ENCODE results near the gene RWDD4.

Gene RWDD4

DNA sequence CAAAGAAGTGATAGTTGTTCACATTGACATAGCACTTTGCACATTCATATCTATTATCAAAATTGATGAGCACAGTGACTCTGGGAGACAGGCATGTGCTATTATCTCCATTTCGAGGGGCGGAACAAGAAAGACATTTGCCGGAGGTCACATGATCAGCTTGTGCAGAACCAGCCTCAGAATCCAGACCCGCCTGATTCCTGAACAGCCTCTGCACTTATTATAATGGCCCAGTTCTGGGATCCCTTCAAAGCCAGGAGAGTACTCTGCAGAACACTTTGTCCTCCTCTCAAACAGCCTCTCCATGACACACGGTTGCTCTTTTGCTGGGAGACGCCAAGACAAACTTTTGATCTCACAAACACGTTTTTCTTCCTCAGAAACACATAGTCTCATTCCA lies 48.4 kb downstream of the RWDD4 start:
- Mint-ChIP-seq H3K27me3 (peaks cover 26% of the 10 kb centered on the region), H3K4me1 (no peaks in the 10 kb centered on the region), H3K4me3 (no peak overlapping the region), H3K9me3 (no peaks in the 10 kb centered on the region), H3K36me3 (ENCODE audit: insufficient read depth) (no peaks in the 10 kb centered on the region), H3K27ac (ENCODE audit: low read depth) (no peak overlapping the region)
- no peak for ATAC-seq (replicated peaks; ENCODE audit: extremely low read depth, poor library complexity, severe bottlenecking)
- DNase-seq (ENCODE audit: low spot score in 2 of 2), result no peak

GRCh38 chr4:183610033-183610432 lies 49.0 kb downstream of the RWDD4 start:
- no peaks in the 10 kb centered on the region for H3K36me3 Mint-ChIP-seq (ENCODE audit: insufficient read depth)
- no peak for DNase-seq (ENCODE audit: low spot score in 2 of 2)
- no peaks in the 10 kb centered on the region for H3K9me3 Mint-ChIP-seq
- ATAC-seq (replicated peaks; ENCODE audit: extremely low read depth, poor library complexity, severe bottlenecking), result no peak
- no peak overlapping the region for H3K4me3 Mint-ChIP-seq
- no peak overlapping the region for H3K27ac Mint-ChIP-seq (ENCODE audit: low read depth)
- no peaks in the 10 kb centered on the region for H3K4me1 Mint-ChIP-seq
- peaks cover 24% of the 10 kb centered on the region for H3K27me3 Mint-ChIP-seq

DNA sequence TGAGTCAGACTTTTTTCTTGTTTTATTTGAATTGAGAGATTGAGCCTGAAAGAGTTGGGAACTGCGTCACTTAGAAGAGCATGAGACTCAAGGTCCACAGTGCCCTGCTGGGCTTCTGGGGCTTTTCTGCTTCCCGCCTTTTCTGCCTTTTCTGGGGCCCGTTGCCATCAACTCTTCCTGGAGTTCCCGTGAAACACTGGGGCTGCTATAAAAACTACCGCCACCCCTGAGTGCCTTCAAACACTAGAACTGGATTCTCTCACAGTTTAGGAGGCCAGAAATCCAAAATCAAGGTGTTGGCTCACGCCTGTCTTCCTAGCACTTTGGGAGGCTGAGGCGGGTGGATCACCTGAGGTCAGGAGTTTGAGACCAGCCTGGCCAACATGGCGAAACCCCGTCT lies 49.8 kb downstream of the RWDD4 start:
- peaks cover 24% of the 10 kb centered on the region for H3K27me3 Mint-ChIP-seq
- DNase-seq (ENCODE audit: low spot score in 2 of 2) (no peak), ATAC-seq (replicated peaks; ENCODE audit: extremely low read depth, poor library complexity, severe bottlenecking) (no peak)

GRCh38 chr4:183607894-183608293 lies 51.1 kb downstream of the RWDD4 start:
- Mint-ChIP-seq H3K4me3 (no peak overlapping the region), H3K4me1 (no peaks in the 10 kb centered on the region), H3K27me3 (peaks cover 24% of the 10 kb centered on the region), H3K9me3 (no peaks in the 10 kb centered on the region), H3K27ac (ENCODE audit: low read depth) (no peak overlapping the region), H3K36me3 (ENCODE audit: insufficient read depth) (no peaks in the 10 kb centered on the region)
- ATAC-seq (replicated peaks; ENCODE audit: extremely low read depth, poor library complexity, severe bottlenecking) (no peak), DNase-seq (ENCODE audit: low spot score in 2 of 2) (no peak)

More for the DNA sequence above, 49.8 kb downstream of the RWDD4 start:
- Mint-ChIP-seq H3K9me3 (no peaks in the 10 kb centered on the region), H3K4me1 (no peaks in the 10 kb centered on the region), H3K36me3 (ENCODE audit: insufficient read depth) (no peaks in the 10 kb centered on the region), H3K27ac (ENCODE audit: low read depth) (no peak overlapping the region), H3K4me3 (no peak overlapping the region)

DNA sequence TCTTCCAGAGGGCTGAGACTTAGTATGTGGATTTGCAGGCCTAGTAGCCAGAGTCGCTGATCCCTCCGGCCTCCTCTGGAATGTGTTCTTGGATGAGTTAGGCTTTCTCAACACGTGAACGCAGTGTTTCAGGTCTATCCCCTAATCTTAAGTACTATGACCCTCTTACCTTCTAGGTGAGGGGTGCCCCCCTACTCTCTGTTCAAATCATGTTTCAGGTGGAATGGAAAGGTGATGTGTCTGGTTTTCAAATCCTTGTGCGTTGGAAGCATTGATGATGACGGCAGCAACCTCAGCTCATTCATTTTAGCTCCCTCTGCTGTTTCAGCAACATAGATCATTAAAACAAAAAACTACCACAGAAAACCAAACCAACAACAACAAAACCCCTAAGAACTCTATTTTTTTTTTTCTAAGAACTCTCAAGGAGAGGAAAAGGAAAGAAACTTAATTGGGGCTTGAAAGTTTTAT lies 56.4 kb downstream of the RWDD4 start:
- no peak for DNase-seq (ENCODE audit: low spot score in 2 of 2)
- Mint-ChIP-seq H3K4me1 (no peaks in the 10 kb centered on the region), H3K27me3 (peaks cover 15% of the 10 kb centered on the region), H3K4me3 (no peak overlapping the region), H3K36me3 (ENCODE audit: insufficient read depth) (no peaks in the 10 kb centered on the region), H3K27ac (ENCODE audit: low read depth) (no peak overlapping the region), H3K9me3 (no peaks in the 10 kb centered on the region)
- no peak for ATAC-seq (replicated peaks; ENCODE audit: extremely low read depth, poor library complexity, severe bottlenecking)

DNA sequence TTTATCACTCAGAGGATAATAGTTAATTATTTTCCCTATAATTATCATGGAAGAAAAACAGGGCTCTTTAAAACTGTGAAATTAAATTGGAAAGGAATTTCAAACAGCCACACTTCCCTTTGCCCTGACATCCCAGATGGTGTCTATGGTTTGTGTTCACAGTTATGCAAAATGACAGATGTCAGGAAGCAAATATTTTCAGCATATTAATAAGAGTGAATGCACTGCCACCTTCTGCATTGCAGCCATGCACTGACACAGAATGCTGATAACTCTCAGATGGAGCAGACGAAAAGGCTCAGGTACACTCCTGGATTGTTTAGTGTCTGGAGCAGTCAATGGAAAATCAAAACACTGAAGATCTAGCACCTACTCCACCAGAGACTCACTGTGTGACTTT lies 57.6 kb downstream of the RWDD4 start:
- DNase-seq (ENCODE audit: low spot score in 2 of 2) (no peak), ATAC-seq (replicated peaks; ENCODE audit: extremely low read depth, poor library complexity, severe bottlenecking) (no peak)
- no peaks in the 10 kb centered on the region for H3K4me1 Mint-ChIP-seq
- H3K36me3 Mint-ChIP-seq (ENCODE audit: insufficient read depth), result no peaks in the 10 kb centered on the region
- H3K4me3 Mint-ChIP-seq, result no peak overlapping the region
- no peak overlapping the region for H3K27ac Mint-ChIP-seq (ENCODE audit: low read depth)
- H3K27me3 Mint-ChIP-seq, result peaks cover 3% of the 10 kb centered on the region
- H3K9me3 Mint-ChIP-seq, result no peaks in the 10 kb centered on the region

- Mint-ChIP-seq H3K4me3 (no peak overlapping the region), H3K27ac (ENCODE audit: low read depth) (no peak overlapping the region), H3K9me3 (no peaks in the 10 kb centered on the region), H3K27me3 (no peaks in the 10 kb centered on the region), H3K4me1 (no peaks in the 10 kb centered on the region), H3K36me3 (ENCODE audit: insufficient read depth) (no peaks in the 10 kb centered on the region)
- no peak for DNase-seq (ENCODE audit: low spot score in 2 of 2)
- ATAC-seq (replicated peaks; ENCODE audit: extremely low read depth, poor library complexity, severe bottlenecking), result no peak
Measured at GRCh38 chr4:183600189-183600685, 58.7 kb downstream of the RWDD4 start.

DNA sequence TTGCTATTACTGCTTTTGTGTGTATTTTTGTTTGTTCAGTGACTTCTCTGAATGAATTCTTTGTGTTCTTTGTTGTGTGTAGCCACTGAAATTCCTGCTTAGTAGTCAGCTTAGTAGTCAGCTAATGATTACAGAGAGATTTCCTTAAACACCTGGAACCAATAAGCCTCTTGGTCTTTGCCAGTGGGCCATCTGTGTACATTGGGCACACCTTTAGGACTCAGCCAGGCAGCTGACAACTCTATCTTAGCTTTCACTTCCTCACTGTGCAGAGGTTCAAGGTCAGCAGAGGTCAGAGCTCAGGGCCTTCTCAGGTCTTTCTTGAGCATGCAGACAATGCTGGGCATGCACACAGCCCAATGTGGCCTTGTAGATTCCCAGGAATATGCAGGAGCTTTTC lies 59.3 kb downstream of the RWDD4 start:
- Mint-ChIP-seq H3K36me3 (ENCODE audit: insufficient read depth) (no peaks in the 10 kb centered on the region), H3K9me3 (no peaks in the 10 kb centered on the region), H3K27me3 (no peaks in the 10 kb centered on the region), H3K4me3 (no peak overlapping the region), H3K27ac (ENCODE audit: low read depth) (no peak overlapping the region), H3K4me1 (no peaks in the 10 kb centered on the region)
- DNase-seq (ENCODE audit: low spot score in 2 of 2) (no peak), ATAC-seq (replicated peaks; ENCODE audit: extremely low read depth, poor library complexity, severe bottlenecking) (no peak)

DNA sequence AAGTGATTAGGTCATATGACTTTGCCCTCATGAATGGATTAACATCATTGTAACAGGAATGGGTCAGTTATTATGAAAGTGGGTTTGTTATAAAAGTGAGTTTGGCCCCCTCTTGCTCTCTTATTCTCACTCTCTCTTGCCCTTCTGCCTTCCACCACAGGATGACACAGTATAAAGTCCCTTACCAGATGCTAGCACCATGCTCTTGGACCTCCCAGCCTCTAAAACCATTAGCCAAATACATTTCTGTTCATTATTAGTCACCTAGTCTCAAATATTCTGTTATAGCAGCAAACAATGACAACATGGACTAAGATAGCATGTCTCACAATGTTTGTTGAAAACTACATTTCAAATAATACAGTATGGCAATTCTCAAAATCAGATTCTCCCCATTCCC lies 59.7 kb downstream of the RWDD4 start:
- no peaks in the 10 kb centered on the region for H3K36me3 Mint-ChIP-seq (ENCODE audit: insufficient read depth)
- H3K27me3 Mint-ChIP-seq, result no peaks in the 10 kb centered on the region
- no peaks in the 10 kb centered on the region for H3K4me1 Mint-ChIP-seq
- no peaks in the 10 kb centered on the region for H3K9me3 Mint-ChIP-seq
- H3K27ac Mint-ChIP-seq (ENCODE audit: low read depth), result no peak overlapping the region
- H3K4me3 Mint-ChIP-seq, result no peak overlapping the region
- no peak for ATAC-seq (replicated peaks; ENCODE audit: extremely low read depth, poor library complexity, severe bottlenecking)
- no peak for DNase-seq (ENCODE audit: low spot score in 2 of 2)

- H3K36me3 Mint-ChIP-seq (ENCODE audit: insufficient read depth), result peaks cover 1% of the 10 kb centered on the region
- peaks cover 9% of the 10 kb centered on the region for H3K27me3 Mint-ChIP-seq
- no peak for DNase-seq (ENCODE audit: low spot score in 2 of 2)
Measured at GRCh38 chr4:183596067-183596757, 62.8 kb downstream of the RWDD4 start.

DNA sequence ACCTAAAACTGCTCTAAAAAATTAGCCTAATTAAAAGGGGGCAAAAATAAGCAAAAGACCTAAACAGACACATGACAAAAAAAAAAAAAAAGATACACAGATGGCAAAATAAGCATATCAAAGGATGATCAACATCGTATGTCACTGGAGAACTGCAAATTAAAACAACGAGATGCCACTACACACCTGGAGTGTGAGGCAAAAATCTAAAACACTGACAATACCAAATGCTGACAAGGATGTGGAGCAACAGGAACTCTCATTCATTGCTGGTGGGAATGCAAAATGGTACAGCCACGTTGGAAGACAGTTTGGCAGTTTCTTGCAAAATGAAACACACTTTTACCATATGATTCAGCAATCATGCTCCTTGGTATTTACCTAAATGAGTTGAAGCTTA lies 64.2 kb downstream of the RWDD4 start:
- H3K4me3 Mint-ChIP-seq, result no peak overlapping the region
- H3K27me3 Mint-ChIP-seq, result peaks cover 11% of the 10 kb centered on the region
- no peaks in the 10 kb centered on the region for H3K9me3 Mint-ChIP-seq
- no peaks in the 10 kb centered on the region for H3K4me1 Mint-ChIP-seq
- ATAC-seq (replicated peaks; ENCODE audit: extremely low read depth, poor library complexity, severe bottlenecking), result no peak
- no peak for DNase-seq (ENCODE audit: low spot score in 2 of 2)
- H3K36me3 Mint-ChIP-seq (ENCODE audit: insufficient read depth), result peaks cover 1% of the 10 kb centered on the region
- no peak overlapping the region for H3K27ac Mint-ChIP-seq (ENCODE audit: low read depth)

More at GRCh38 chr4:183596067-183596757, 62.8 kb downstream of the RWDD4 start:
- H3K4me3 Mint-ChIP-seq, result no peak overlapping the region
- H3K4me1 Mint-ChIP-seq, result no peaks in the 10 kb centered on the region
- H3K9me3 Mint-ChIP-seq, result no peaks in the 10 kb centered on the region
- H3K27ac Mint-ChIP-seq (ENCODE audit: low read depth), result no peak overlapping the region
- no peak for ATAC-seq (replicated peaks; ENCODE audit: extremely low read depth, poor library complexity, severe bottlenecking)

- DNase-seq (ENCODE audit: low spot score in 2 of 2) (no peak), ATAC-seq (replicated peaks; ENCODE audit: extremely low read depth, poor library complexity, severe bottlenecking) (no peak)
- Mint-ChIP-seq H3K36me3 (ENCODE audit: insufficient read depth) (peaks cover 3% of the 10 kb centered on the region), H3K4me1 (no peaks in the 10 kb centered on the region), H3K27me3 (peaks cover 11% of the 10 kb centered on the region), H3K9me3 (no peaks in the 10 kb centered on the region), H3K27ac (ENCODE audit: low read depth) (no peak overlapping the region), H3K4me3 (no peak overlapping the region)
Measured at GRCh38 chr4:183591301-183591700, 67.7 kb downstream of the RWDD4 start.

Data from central memory CD8-positive, alpha-beta T cell (primary cell).